ENCODE measurements around the gene KLF2. TPM values are rescaled to one million over a fixed set of nuclear protein-coding genes. Genes with fewer than 3 reads are reported as not detected.
A peak's percentile ranks its signal among the peaks of the same experiment; 100 is the strongest.

KLF2 gene
- total RNA-seq, 2 donors from 2014 or later, result 34.9 to 146 TPM

DNA sequence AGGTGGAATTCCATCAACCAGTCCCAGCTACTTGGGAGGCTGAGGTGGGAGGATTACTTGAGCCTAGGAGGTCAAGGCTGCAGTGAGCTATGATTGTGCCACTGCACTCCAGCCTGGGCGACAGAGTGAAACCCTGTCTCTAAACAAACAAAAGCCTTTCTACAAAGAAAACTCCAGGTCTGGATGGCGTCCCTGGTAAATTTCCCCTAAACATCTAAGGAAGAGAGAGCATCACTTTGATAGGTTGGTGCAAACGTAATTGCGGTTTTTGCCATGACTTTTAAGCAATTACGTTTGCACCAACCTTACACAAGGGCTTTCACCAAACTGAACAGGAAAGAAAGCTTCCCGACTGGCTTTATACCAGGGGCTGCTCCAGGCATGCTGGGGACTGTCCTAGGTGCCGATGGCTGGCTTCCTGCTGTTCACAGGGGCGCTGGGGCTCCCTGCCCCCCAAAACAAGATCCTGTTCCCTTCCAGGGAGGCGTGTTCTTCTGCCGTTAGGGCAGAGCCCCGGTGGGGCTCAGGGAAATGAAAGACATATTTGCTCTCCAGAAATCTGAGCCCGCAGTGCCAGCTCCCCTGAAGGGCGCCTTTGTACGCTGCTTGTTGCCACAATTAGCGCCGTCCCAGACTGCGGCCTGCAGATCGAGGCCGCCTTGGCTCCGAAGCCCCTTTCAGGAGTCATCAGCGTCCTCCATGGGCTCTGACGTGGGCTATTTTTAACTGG is 38.7 kb upstream of the KLF2 start:
- Histone ChIP-seq H3K36me3 (no peaks in the 10 kb centered on the region), H3K4me1 (ENCODE audit: control insufficient read depth in 1 of 2, low read depth in 2 of 2) (peaks cover 48 to 60% of the 10 kb centered on the region in 2 donors), H3K27ac (peak overlapping the region; percentile 95 to 99), H3K4me3 (peak overlapping the region; percentile 49), H3K27me3 (replicated peaks; ENCODE audit: insufficient read depth) (no peaks in the 10 kb centered on the region), H3K9me3 (no peaks in the 10 kb centered on the region)
- no peak for TF ChIP-seq CTCF (IDR thresholded peaks at IDR 0.05)
- peak; percentile 25 for DNase-seq (ENCODE audit: low spot score)
- no peak for ATAC-seq (ENCODE audit: insufficient number of reproducible peaks, low FRiP score, low read depth)

DNA sequence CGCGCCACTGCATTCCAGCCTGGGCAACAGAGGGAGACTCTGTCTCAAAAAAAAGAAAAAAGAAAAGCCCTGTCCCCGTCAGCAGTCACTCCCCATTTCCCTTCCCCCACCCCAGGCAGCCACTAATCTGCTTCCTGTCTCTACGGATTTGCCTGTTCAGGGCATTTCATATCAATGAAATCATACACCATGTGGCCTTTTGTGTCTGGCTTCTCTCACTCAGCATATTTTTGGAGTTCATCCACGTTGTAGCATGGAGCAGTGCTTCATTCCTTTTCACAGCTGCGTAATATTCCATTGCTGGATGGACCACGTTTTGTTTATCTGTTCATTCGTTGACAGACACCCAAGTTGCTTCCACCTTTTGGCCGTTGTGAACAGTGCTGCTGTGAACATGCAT is 36.1 kb upstream of the KLF2 start:
- Histone ChIP-seq H3K27ac (no peak overlapping the region), H3K4me1 (ENCODE audit: control insufficient read depth in 1 of 2, low read depth in 2 of 2) (peaks cover 34 to 56% of the 10 kb centered on the region in 2 donors), H3K9me3 (no peaks in the 10 kb centered on the region), H3K36me3 (no peaks in the 10 kb centered on the region), H3K4me3 (no peak overlapping the region), H3K27me3 (replicated peaks; ENCODE audit: insufficient read depth) (no peaks in the 10 kb centered on the region)
- ATAC-seq (ENCODE audit: insufficient number of reproducible peaks, low FRiP score, low read depth) (no peak), DNase-seq (ENCODE audit: low spot score) (no peak)
- no peak for TF ChIP-seq CTCF (IDR thresholded peaks at IDR 0.05)

DNA sequence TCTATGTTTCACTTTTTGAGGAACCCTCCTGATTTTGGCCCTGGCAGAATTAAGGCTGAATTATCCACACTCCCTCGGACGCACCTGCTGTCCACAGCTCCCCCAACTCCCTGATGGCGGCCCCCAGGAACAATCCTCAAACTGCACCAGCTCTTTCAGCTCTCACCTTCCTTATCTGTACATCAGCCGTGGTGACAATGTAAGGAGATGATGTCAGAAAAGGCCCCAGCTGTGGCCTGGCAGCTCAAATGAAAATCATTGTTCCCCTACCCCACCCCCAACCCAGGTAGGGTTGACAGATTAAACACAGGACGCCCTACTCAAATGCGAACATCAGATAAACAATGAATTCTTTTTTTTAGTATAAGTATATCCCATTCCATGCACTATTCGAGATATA is 35.0 kb upstream of the KLF2 start:
- Histone ChIP-seq H3K4me3 (no peak overlapping the region), H3K4me1 (ENCODE audit: control insufficient read depth in 1 of 2, low read depth in 2 of 2) (peaks cover 30 to 59% of the 10 kb centered on the region in 2 donors), H3K27ac (no peak overlapping the region), H3K36me3 (no peaks in the 10 kb centered on the region), H3K27me3 (replicated peaks; ENCODE audit: insufficient read depth) (no peaks in the 10 kb centered on the region), H3K9me3 (no peaks in the 10 kb centered on the region)
- no peak for DNase-seq (ENCODE audit: low spot score)
- TF ChIP-seq CTCF (IDR thresholded peaks at IDR 0.05), result no peak
- no peak for ATAC-seq (ENCODE audit: insufficient number of reproducible peaks, low FRiP score, low read depth)

DNA sequence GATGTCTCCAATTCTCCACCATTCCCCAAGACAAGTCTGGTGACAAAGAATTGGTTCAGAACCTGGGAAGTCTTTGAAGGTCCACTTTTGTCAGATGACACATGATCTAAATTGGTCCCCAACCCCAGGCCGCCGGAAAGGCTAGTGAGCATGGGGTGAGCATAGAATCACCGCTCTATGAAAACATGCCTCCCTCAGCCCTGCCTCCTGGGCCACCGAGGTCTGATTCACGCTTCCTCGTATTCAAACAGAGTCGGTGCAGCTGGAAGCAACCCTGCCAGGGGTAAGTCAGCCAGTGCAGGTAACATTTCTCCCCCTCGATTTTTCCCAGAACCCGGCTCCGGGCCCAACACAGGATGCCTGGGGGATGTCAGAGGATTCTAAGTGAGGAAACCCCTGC is 33.9 kb upstream of the KLF2 start:
- Histone ChIP-seq H3K9me3 (no peaks in the 10 kb centered on the region), H3K36me3 (no peaks in the 10 kb centered on the region), H3K27me3 (replicated peaks; ENCODE audit: insufficient read depth) (no peaks in the 10 kb centered on the region), H3K27ac (no peak overlapping the region), H3K4me1 (ENCODE audit: control insufficient read depth in 1 of 2, low read depth in 2 of 2) (peaks cover 23 to 49% of the 10 kb centered on the region in 2 donors), H3K4me3 (no peak overlapping the region)
- DNase-seq (ENCODE audit: low spot score) (no peak), ATAC-seq (ENCODE audit: insufficient number of reproducible peaks, low FRiP score, low read depth) (no peak)
- no peak for TF ChIP-seq CTCF (IDR thresholded peaks at IDR 0.05)

GRCh38 chr19:16293118-16294091 is 31.2 kb upstream of the KLF2 start:
- Histone ChIP-seq H3K27ac (peak overlapping the region; percentile 97 to 98), H3K9me3 (no peaks in the 10 kb centered on the region), H3K4me1 (ENCODE audit: control insufficient read depth in 1 of 2, low read depth in 2 of 2) (peaks cover 4 to 24% of the 10 kb centered on the region in 2 donors), H3K36me3 (no peaks in the 10 kb centered on the region), H3K27me3 (replicated peaks; ENCODE audit: insufficient read depth) (no peaks in the 10 kb centered on the region), H3K4me3 (peak overlapping the region; percentile 69)
- ATAC-seq (ENCODE audit: insufficient number of reproducible peaks, low FRiP score, low read depth) (peak; percentile 72), DNase-seq (ENCODE audit: low spot score) (peak; percentile 63)
- no peak for TF ChIP-seq CTCF (IDR thresholded peaks at IDR 0.05)
